HG02938 (cell line): ENCODE results near the gene FAM187B.

Source experiments
- ATAC-seq: cut with Tn5 transposase; IDR thresholded peaks from one replicate; pipeline ENCODE4 v1.9.1; 2021; ENCODE audit warnings: mild to moderate bottlenecking, moderate library complexity; ENCODE audit not compliant: unreplicated experiment

FAM187B gene

GRCh38 chr19:35228177-35228930 is at the start of gene FAM187B:
FAM187B (minus strand) TSS chr19:35228739; CDS start chr19:35228680, 59 bp downstream.
- no peak for ATAC-seq

- no peak for ATAC-seq
These were observed 48.3 kb upstream of the FAM187B start for GRCh38 chr19:35276706-35277281.

GRCh38 chr19:35274323-35274722 is 45.8 kb upstream of the FAM187B start:
- no peak for ATAC-seq

GRCh38 chr19:35273686-35274259 is 45.2 kb upstream of the FAM187B start:
- no peak for ATAC-seq

- no peak for ATAC-seq
These were observed 44.6 kb upstream of the FAM187B start for GRCh38 chr19:35272954-35273649.

GRCh38 chr19:35272122-35272719 is 43.7 kb upstream of the FAM187B start:
- no peak for ATAC-seq

- ATAC-seq: no peak
These were observed 43.0 kb upstream of the FAM187B start for GRCh38 chr19:35271546-35271945.

- no peak for ATAC-seq
These were observed 41.9 kb upstream of the FAM187B start for GRCh38 chr19:35270381-35270811.

GRCh38 chr19:35269438-35270117 is 41.0 kb upstream of the FAM187B start:
- peak; percentile 53 for ATAC-seq

GRCh38 chr19:35268536-35269437 is 40.2 kb upstream of the FAM187B start, which contains the start of gene USF2:
USF2 (plus strand) TSS chr19:35268962; CDS start chr19:35269102, 140 bp downstream.
- peak; percentile 26 for ATAC-seq

GRCh38 chr19:35267818-35268535 is 39.4 kb upstream of the FAM187B start:
- ATAC-seq: peak; percentile 8

GRCh38 chr19:35267353-35267817 is 38.8 kb upstream of the FAM187B start:
- ATAC-seq: no peak

GRCh38 chr19:35266520-35267352 is 38.2 kb upstream of the FAM187B start:
- ATAC-seq: no peak

GRCh38 chr19:35265900-35266519 is 37.5 kb upstream of the FAM187B start:
- ATAC-seq: no peak

GRCh38 chr19:35265126-35265899 is 36.8 kb upstream of the FAM187B start:
- no peak for ATAC-seq

- ATAC-seq: no peak
These were observed 36.0 kb upstream of the FAM187B start for GRCh38 chr19:35264268-35265125.
